ENCODE results near the gene ISCA2.

ISCA2 gene

DNA sequence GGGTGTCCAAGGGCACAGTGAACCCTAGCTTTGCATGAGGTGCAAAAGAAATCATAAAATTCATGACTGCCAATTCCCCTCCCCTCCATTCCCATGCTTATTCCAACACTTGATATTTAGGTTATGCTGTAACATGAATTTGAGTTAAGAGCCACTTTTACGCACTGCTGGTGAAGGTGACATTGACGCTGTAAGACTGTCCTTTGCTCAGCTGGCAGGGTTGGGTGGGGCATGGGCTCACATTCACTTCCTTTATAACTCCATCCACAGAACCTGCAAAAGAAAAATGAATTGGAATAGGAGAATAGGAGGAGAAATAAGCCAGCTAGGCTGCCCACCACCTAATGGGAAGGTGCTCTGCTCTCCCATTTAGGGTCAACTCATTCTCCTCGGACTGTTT lies 7.4 kb upstream of the ISCA2 start:
- DNase-seq: no peak

DNA sequence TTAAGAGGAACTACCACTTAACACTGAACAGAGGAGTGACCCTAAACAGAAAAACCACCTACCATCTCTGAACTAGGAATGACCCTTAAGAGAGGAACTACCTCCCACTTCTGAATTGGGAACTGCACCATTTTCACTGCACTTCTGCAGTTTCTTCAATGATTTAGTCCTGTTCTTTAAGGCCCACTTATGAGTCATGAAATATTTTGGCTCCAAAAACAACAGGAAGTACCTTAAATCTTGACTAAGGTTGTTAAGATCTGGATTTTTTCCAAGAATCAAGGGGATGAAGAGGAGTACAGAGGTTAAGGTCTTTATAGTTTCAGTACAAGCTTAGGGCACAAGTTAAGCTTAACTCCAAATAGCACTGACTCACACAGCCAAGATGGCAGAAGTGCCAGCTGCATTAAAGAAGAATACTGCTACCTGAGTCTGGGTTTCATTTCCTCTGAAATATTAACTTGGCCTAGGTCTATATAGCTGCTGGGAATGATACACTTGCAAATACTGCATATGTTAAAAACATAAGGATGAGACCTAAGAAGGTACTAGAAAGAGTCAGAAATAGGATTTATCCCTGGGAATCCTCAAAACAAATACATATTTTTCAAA lies 4.7 kb upstream of the ISCA2 start:
- DNase-seq: peak; percentile 57

DNA sequence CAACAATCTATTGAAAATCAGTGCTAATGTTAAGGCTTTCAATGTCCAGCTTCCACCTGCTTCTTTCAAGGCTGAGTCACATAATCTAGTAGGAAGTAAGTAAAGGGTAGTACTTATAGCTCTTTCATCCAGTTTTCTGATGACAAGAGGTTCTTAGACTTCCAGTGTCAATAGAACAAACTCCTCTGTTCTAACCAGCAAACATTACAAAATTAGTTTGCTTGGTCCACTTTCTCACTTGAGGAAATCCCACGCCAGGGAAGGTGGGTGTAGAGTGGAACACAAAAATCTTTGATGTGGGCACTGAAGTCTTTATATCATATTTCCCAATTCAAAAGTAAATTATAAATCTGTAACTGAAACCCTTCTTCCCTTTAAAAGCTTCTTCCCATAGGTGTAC lies 3.1 kb upstream of the ISCA2 start:
- DNase-seq: no peak

DNA sequence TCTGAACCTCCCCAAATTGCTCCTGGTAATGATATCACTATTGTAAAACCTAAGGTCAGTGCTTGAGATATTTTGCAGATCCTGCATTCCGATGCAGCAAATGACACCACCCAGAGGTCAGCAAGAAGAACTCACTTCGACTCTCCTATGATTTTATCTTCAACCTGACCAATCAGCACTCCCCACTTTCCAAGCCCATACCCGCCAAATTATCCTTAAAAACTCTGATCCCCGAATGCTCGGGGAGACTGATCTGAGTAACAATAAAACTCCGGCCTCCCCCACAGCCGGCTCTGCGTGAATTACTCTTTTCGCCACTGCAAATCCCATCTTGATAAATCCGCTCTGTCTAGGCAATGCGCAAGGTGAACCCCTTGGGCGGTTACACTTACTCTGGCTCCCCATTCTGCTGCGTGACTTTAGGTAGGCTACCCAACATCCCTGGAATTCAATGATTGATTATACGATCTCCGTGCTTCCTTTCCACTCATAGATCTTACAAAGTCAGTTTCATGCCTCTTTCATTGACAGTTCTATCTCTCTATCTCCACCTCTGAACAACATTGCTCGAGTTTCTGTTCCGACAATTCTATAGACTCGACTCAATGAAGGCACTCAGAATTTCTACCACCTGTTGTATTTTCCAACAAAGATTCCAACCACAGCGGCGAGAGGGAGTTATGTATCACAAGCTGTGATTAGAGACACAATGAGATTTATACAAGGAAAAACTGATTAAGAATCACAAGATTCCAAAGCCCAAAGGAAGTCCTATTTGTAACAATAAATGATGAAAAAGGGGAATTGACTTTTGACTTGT lies 1.4 kb upstream of the ISCA2 start:
- peak; percentile 53 for DNase-seq

DNA sequence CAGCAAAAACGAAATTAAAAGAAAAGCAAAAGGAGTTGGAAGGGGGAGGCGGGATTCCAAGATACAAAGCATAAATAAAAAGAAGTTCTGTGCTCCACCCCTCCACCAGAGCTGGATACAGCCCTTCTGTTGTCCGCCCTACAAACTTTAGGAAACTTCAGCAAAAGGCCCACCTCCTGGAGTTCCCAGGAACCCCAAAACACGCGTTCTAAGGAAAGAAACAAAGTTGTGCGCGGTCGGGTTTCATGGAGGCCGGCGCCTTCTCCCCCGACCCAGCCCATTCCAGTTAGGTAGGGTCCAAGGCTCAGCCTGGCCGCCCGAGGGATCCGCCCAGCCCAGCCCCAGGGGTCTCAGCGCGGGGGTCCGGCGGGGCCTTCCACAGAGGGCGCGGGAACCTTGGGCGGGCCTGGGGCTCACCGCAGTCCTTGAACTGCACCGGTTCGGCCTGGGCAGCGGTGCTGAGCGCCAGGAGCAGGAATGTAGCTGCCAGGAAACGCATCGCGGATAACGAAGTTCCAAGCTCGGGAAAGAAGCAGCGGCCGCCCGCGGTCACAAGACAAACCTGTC lies 706 bp upstream of the ISCA2 start, which contains the start of gene NPC2:
Gene NPC2, minus strand, starts transcription at position 530 of the 567 bp plus-strand sequence. Its CDS starts 31 bp downstream, at position 499.
- peak; percentile 21 for DNase-seq

DNA sequence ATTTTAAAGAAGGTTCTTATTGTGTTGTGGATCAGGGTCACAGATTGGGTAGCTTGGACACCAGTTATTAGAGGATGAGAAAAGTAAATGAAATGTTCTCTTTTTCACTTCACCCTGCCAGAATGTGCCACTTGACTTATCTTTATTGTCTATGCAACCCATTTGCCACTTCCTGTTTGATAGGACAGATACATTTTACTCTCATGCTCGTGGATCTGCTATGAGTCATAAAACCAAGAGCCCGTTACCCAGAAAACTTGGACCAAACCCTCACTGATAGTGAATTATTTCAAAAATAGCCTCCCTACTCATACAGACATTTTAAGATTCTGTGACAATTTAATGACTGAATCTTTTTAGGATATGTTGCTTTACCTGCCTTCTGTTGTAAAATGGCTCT lies 1.8 kb downstream of the ISCA2 start:
- DNase-seq: no peak

DNA sequence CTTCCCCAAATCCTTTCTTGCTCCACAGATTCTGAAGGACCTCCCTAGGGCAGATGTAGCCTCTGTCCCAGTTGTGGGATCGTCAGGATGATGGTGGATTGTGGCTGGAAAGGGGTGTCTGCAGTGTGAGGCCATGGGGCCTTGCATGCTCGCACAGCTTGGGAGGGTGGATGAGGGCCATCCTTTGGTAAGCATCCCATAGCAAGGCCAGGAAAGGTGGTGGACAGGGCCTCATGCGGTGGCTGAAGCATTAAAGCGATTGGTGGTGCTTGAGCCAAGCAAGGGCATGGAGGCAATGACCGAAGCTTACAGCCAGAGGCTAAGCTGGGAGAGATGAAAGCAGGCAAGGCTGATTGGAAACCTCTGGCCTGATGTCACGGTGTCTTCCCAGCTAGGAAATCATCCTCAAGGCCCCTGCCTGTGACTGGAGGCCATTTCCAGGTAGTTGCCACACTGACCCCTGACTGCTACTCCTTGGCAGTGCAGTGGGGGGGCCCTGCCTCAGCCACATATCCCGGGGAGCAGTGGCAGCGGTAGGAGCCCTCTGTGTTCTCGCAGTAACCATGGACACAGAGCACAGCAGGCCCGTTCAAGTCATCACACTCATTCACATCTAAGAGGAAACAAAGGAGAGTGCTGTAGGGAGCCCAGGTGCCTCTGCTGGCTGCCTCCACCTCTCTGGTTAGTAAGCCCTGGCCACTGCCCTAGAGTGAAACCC lies 7.0 kb downstream of the ISCA2 start:
- no peak for DNase-seq

DNA sequence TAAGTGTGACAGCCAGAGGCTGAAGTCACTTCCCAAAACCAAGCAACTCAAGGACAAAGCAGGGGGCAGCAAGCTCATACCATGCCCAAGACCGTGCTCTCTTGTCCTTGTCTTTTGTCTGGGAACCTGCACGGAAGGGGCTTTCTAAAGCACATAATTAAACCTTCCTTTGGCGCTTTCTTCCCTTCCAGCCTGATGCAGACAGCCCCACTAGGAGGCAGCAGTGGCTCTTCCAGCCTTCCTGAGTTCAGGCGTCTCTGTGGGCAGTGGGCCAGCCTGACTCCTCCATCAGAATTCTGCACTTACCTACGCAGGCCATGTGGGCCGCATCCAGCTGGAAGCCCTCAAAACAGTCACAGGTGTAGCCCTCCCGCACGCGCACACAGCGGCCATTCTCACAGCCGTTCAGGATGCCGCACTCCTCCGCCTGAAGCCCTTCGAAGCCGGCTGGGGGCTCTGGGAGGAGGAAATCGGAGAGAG lies 7.6 kb downstream of the ISCA2 start:
- DNase-seq: peak; percentile 65

DNA sequence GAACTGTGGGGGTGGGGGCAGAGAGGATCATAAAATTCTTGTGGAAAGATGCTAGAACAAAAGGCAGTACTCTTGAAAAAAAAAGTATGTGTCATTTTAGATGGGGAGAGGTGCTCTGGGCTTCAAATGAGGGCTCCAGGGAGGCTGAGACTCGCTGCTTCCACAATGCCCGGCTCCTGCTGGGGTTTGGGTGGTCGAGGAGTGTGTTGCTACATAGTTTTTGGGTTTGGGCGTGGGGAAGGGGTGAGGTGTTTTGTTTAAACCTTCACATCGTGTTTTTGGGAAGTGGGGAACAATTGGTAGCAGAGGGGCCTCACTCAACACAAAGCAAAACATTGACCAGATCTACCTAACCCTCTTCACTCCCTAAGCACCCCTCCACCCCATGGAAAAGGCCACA lies 8.1 kb downstream of the ISCA2 start:
- DNase-seq: no peak

DNA sequence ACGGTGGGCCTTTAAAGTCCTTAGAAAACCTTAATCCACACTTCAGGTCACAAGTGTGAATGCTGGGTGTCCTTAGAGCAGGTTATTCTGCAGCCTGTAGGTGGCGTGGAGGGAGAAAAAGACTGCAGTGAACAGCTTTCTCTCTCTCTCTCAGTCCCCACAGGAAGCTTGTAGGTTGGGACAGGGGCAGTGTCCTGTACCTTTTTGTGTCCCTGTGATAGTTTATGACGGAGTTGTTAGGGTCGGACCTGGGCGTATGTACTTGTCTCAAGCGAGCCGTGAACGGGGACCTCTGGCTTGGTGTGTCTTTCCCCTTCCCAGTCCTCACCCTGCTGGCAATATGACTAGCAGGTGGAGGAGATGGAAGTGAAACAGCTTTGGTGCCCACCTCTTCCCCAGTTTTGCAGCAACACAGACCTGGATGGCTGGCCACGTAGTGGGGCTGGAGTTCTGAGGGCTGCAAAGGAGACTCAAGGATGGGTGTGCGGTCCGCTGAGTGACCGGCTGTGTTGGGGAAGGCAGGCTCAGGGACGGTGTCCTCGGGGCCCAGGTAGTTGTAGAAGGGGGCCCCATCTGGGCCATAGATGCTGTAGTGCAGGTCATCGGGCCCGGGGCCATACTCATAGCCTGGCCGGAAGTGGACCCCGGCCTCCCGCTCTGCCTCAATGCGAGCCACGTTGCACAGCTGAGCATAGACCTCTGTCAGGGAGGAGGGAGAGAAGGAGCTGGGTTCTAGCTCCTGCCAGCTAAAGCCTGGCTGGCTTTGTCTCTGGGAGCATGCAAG lies 8.9 kb downstream of the ISCA2 start:
- peak; percentile 48 for DNase-seq

DNA sequence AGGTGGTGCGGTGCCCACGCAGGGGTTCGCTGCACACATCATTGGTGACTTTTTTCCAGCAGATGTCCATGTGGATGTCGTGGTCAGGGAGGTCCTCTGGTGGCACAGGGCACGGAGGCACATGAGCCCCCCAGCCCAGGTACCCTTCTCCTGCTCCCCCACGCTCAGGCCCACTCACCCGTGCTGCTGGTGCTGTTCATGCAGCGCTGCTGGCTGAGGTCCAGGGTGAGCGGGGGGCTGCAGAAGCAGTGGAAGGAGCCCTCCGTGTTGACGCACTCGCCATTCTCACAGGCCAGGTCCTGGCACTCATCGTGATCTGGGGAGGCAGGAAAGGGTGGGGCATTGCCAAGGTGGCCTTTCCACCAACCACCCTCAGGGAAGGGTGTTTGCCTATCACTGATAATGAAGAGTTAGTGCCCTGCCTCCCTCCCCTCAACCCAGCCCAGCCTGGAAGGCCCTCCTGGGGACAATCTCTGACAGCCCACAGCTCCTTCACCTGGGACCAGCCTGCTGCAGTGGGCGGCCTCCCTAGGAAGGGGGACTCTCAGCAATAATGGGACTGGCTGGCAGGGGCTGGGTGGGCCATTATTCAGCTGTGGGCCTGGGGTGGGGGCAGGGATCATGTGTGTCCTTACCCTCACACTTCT lies 9.8 kb downstream of the ISCA2 start:
- no peak for DNase-seq

DNA sequence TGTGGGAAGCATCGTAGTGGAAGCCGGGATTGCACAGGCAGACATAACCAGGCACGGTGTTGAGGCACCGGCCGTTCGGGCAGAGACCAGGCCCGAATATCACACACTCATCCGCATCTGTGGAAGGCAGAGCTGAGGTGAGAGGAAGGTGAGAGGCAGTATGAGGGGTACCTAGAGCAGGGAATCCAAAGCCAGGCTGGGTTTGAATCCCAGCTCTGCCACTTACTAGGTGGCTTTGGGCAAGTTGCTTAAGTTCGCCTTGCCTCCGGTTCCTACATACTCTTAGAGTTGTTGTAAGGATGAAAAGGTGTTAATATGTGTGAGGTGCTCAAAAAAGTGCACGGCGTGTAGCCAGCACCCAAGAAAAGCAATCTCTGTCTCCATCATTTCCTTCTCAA lies 10.4 kb downstream of the ISCA2 start:
- DNase-seq: no peak

DNA sequence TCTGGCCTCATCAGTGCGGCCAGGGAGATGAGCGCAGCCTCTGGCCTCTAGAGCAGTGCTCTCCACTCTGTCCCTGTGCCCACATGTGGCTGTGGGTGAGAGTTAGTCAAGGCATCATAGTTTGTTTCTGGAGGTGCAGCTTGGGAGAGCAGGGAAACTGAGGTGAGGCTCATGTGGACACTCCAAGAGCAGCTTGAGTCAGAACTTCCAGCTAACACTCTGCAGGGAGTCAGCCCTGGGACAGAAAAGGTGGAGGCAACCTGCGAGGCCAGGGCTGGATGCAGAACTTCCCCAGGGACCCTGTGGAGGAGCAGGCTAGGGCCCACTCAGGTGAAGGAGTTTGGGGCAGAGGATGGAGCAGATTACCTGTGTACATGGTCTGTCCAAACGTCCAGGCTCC lies 10.8 kb downstream of the ISCA2 start:
- DNase-seq: no peak

DNA sequence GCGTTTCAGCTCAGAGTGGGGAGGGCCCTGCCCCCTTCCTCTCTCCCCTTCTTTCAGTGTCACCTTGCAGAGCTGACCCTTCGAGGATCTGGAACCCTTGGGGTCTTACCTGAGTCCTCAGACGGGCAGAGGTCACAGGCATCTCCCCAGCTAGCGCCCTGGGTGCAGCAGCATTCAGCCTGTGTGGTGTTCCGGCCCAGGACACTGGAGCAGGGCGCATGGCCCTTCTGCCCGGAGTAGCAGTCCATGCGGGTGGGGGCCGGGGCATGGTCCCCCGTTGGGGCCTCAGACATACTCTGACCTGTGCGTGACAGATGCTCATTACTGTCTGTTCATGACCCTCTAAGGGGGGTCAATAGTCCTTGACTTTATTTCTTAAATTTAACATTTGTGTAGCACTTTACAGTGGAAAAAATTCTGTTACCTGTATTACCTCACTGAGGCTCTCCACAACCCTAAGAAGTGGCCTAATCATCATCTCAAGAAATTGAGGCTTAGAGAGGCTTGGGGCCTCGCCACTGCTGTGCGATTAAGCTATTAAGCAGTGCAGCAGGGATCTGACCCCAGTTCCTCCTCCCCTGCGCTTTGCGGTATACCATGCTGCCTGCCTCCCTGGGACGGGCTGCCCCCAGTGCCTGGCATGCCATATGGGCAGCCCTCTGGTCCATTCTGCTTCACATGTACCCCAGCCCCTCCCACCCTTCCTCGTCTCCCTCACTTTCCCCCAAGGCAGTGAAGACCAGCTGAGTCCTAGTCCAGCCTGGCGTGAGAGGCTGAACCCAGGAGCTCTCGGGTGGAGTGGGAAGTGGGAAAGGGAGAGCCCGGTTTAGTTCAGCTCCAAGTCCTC lies 11.5 kb downstream of the ISCA2 start:
- no peak for DNase-seq

DNA sequence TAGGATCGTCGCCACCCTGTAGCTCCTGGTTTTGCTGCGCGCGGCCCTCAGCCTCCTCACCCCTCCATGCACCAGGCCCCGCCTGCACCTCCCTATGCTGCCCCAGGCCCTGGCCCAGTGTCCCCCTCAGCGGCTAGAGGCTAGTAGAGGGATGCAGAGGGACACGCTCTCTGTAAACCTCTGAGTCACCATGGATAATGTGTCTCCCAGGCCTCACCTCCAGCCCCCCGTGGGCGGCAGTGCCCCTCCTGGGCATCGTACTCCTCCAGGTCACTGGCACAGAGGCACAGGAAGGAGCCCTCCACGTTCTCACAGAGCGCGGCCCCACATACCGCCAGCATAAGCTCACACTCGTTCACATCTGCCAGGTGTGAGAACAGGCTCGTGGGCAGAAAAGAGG lies 12.3 kb downstream of the ISCA2 start:
- no peak for DNase-seq

DNA sequence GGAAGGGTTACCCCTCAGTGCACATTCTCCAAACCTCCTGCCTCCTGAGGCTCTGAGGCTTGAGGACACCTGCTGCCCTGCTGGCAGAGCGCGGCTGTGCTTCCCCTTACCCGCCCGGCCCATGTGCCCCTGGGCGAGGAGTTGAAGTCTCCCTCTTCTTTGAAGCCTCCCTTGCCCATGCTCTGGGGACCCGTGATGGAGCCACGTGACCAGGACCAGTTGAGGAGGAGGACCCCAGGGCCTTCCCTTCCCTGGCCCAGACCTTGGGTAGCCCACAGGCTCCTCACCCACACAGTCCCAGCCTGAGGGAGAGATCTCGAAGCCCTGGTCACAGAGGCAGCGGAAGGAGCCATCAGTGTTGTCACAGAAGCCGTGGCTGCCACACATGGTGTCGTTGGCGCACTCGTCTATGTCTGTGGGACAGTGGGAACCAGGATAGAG lies 12.9 kb downstream of the ISCA2 start:
- no peak for DNase-seq

DNA sequence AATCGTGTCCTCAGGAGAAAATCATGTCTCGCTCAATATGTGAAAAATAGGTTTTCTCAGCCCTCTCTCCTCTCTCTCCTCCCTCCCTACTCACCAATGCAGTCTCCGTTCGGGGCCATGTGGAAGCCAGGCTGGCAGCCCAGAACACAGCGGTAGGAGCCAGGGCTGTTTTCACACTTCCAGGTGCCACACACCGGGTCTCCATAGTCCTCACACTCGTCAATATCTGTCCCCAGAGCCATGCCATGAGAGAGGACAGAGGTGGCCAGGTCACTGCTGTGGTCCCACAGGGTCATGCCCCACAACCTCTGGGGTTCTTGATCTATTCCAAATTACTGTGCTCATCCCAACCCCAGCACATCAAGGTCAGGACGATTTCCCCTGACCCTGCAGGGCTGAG lies 13.5 kb downstream of the ISCA2 start:
- DNase-seq: no peak

DNA sequence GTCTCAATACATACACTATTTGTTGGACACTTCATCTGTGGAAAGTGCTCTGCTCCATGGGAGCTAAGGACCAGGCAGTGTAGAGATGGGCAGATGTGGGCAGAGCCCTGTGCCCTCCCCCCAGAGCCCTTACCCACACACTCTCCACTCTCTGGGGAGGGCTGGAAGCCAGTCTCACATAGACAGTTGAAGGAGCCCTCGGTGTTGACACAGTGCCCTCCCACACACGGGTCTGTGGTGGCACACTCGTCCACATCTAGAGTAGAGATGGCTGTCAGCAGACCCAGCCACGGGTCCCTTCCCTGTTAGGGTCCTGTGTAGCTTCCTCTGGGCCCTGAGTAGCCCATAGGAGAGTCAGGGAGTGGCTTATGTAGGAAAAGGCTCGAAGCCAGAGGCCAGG lies 14.3 kb downstream of the ISCA2 start:
- no peak for DNase-seq

DNA sequence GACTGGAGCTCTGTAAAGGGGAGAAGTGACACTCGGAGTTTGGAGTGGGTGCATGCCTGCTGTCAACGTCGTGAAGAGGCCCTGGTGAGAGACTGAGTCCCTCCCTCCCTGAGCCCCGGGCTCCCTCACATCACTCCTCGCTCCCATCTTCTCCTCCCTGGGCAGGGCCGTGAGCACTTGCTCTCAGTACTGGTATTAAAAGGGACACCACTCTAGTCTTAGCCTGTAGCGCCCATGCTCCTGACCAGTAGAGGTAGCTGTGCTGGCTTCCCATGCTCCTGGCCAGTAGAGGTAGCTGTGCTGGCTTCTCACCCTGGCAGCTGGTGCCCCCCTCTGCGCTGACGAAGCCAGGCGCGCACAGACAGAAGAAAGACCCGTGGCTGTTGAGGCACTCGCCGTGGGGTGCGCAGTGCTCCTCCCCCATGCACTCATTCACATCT lies 14.7 kb downstream of the ISCA2 start:
- no peak for DNase-seq

DNA sequence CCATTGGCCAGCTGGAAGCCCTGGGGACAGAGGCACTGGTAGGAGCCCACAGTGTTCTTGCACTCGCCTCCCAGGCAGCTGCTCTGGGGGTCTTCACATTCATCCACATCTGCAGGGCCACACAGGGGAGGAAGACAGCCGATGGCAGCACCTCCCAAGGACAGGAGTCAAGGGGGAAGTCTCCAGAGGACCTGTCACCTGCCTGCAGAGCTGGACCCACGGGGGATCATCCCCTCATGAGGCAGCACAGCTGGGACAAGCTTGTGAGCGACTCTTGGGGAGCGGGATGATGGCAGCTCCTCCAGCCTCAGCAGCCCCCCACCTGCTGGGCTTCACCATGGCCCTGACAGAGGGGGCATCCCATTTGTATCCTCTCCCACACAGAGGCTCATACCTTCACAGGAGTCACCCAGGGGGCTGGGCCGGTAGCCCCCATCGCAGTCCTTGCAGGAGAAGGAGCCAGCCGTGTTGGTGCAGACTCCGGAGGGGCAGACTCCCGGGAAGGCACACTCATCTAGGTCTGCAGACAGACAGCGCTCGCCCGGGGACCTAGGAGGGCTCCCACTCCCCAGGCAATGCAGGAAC lies 15.4 kb downstream of the ISCA2 start:
- DNase-seq: no peak

Data from HCEC 1CT (cell line).